Suprapubic skin (tissue), 3 donors: Measurements from ENCODE around the gene SLC5A1.

Experiments
- CTCF ChIP-seq, 2 donors: fragments of 200-600 bp in 1 of 2; fragments of 450-650 bp in 1 of 2; sonication (generic) in 1 of 2; IDR thresholded peaks; one replicate each; pipeline ENCODE4 v1.5.1; 2016 to 2019; ENCODE audit warnings: antibody characterized with exemption in 2 of 2, mild to moderate bottlenecking in 1 of 2, moderate library complexity in 1 of 2
- POLR2A ChIP-seq, 2 donors: fragments of 450-650 bp; IDR thresholded peaks; one replicate each; pipeline ENCODE4 v1.6.1; 2017; ENCODE audit warnings: antibody characterized with exemption in 2 of 2, mild to moderate bottlenecking in 2 of 2, moderate library complexity in 2 of 2

DNA sequence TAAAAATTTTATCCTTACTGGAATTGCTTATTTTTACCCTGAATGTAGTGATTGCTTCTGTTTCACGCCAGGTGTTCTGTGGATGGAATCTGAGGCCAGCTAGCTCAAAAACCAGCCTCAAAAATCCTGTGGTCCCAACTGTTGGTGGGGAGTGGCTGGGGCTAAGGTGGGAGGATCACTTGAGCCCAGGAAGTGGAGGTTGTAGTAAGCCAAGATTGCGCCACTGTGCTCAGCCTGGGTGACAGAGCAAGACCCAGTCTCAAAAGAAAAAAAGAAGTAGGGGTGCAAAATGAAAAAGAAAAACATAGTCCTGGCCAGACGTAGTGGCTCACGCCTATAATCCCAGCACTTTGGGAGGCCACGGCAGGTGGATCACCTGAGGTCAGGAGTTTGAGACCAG lies 27.0 kb upstream of the SLC5A1 start:
- no peak for TF ChIP-seq CTCF (IDR thresholded peaks at IDR 0.05)
- TF ChIP-seq POLR2A (IDR thresholded peaks at IDR 0.05) = no peak
